ENCODE data around the gene IGSF6. TPM values are rescaled to one million over a fixed set of nuclear protein-coding genes. Genes with fewer than 3 reads are reported as not detected.
A peak's percentile ranks its signal among the peaks of the same experiment; 100 is the strongest.

The IGSF6 gene
- total and polyA plus RNA-seq, 2 of the 13 experiments (the other 11 are each of a cell fraction or from before 2014, with no cell fraction given), result not detected

- TF ChIP-seq ZNF83 (CRISPR knock-in tag; IDR thresholded peaks at IDR 0.05; ENCODE audit: borderline replicate concordance), result no peak
- no peak for TF ChIP-seq MAFG (CRISPR knock-in tag; IDR thresholded peaks at IDR 0.05)
- no peak for TF ChIP-seq BHLHE40 (IDR thresholded peaks at IDR 0.05; ENCODE audit: low read length)
- no peak for TF ChIP-seq RXRA (CRISPR knock-in tag; IDR thresholded peaks at IDR 0.05)
- TF ChIP-seq ZBTB33 (CRISPR knock-in tag; IDR thresholded peaks at IDR 0.05), result 0 out of 2 replicates have a peak, but pooled peaks have one; percentile 24
- TF ChIP-seq, protein P1, sequence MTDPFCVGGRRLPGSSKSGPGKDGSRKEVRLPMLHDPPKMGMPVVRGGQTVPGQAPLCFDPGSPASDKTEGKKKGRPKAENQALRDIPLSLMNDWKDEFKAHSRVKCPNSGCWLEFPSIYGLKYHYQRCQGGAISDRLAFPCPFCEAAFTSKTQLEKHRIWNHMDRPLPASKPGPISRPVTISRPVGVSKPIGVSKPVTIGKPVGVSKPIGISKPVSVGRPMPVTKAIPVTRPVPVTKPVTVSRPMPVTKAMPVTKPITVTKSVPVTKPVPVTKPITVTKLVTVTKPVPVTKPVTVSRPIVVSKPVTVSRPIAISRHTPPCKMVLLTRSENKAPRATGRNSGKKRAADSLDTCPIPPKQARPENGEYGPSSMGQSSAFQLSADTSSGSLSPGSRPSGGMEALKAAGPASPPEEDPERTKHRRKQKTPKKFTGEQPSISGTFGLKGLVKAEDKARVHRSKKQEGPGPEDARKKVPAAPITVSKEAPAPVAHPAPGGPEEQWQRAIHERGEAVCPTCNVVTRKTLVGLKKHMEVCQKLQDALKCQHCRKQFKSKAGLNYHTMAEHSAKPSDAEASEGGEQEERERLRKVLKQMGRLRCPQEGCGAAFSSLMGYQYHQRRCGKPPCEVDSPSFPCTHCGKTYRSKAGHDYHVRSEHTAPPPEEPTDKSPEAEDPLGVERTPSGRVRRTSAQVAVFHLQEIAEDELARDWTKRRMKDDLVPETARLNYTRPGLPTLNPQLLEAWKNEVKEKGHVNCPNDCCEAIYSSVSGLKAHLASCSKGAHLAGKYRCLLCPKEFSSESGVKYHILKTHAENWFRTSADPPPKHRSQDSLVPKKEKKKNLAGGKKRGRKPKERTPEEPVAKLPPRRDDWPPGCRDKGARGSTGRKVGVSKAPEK (CRISPR knock-in tag; IDR thresholded peaks at IDR 0.05; ENCODE audit: borderline replicate concordance), result no peak
- no peak for TF ChIP-seq USF2 (IDR thresholded peaks at IDR 0.05; ENCODE audit: low read depth, low read length)
- TF ChIP-seq USF2 (CRISPR knock-in tag; IDR thresholded peaks at IDR 0.05; ENCODE audit: borderline replicate concordance), result no peak
- no peak for TF ChIP-seq NR2F6 (IDR thresholded peaks at IDR 0.05)
- peak; percentile 21; the same call in 1 of the 2 replicates for TF ChIP-seq NR2F6 (CRISPR knock-in tag; IDR thresholded peaks at IDR 0.05)
- TF ChIP-seq FOXP1 (IDR thresholded peaks at IDR 0.05), result no peak
- TF ChIP-seq FOXP1 (CRISPR knock-in tag; IDR thresholded peaks at IDR 0.05), result peak; percentile 34; the same call in 1 of the 2 replicates
- TF ChIP-seq STAG1 (CRISPR knock-in tag; IDR thresholded peaks at IDR 0.05), result no peak
- TF ChIP-seq, protein P2, sequence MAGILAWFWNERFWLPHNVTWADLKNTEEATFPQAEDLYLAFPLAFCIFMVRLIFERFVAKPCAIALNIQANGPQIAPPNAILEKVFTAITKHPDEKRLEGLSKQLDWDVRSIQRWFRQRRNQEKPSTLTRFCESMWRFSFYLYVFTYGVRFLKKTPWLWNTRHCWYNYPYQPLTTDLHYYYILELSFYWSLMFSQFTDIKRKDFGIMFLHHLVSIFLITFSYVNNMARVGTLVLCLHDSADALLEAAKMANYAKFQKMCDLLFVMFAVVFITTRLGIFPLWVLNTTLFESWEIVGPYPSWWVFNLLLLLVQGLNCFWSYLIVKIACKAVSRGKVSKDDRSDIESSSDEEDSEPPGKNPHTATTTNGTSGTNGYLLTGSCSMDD (CRISPR knock-in tag; IDR thresholded peaks at IDR 0.05), result no peak
- no peak for TF ChIP-seq ZFP37 (CRISPR knock-in tag; IDR thresholded peaks at IDR 0.05; ENCODE audit: borderline replicate concordance)
- TF ChIP-seq HOMEZ (CRISPR knock-in tag; IDR thresholded peaks at IDR 0.05; ENCODE audit: low read depth), result peak; percentile 92
- TF ChIP-seq, protein P3, sequence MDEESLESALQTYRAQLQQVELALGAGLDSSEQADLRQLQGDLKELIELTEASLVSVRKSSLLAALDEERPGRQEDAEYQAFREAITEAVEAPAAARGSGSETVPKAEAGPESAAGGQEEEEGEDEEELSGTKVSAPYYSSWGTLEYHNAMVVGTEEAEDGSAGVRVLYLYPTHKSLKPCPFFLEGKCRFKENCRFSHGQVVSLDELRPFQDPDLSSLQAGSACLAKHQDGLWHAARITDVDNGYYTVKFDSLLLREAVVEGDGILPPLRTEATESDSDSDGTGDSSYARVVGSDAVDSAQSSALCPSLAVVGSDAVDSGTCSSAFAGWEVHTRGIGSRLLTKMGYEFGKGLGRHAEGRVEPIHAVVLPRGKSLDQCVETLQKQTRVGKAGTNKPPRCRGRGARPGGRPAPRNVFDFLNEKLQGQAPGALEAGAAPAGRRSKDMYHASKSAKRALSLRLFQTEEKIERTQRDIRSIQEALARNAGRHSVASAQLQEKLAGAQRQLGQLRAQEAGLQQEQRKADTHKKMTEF (CRISPR knock-in tag; IDR thresholded peaks at IDR 0.05), result peak; percentile 55
- TF ChIP-seq, protein P4, sequence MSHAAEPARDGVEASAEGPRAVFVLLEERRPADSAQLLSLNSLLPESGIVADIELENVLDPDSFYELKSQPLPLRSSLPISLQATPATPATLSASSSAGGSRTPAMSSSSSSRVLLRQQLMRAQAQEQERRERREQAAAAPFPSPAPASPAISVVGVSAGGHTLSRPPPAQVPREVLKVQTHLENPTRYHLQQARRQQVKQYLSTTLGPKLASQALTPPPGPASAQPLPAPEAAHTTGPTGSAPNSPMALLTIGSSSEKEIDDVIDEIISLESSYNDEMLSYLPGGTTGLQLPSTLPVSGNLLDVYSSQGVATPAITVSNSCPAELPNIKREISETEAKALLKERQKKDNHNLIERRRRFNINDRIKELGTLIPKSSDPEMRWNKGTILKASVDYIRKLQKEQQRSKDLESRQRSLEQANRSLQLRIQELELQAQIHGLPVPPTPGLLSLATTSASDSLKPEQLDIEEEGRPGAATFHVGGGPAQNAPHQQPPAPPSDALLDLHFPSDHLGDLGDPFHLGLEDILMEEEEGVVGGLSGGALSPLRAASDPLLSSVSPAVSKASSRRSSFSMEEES (CRISPR knock-in tag; IDR thresholded peaks at IDR 0.05), result peak; percentile 33; the same call in 1 of the 2 replicates
Observed at GRCh38 chr16:21626659-21627277, 25.6 kb downstream of the IGSF6 start (continued).
